Kidney epithelial cell (primary cell): ENCODE results near the gene SERTAD1. TPM values are rescaled to one million over a fixed set of nuclear protein-coding genes. Genes with fewer than 3 reads are reported as not detected.

ENCODE experiments used
- DNase-seq: peaks from one replicate; pipeline ENCODE4 v3.0.0-alpha.2; 2010; ENCODE audit warnings: low read depth
- H3K27me3 ChIP-seq: 2 replicates; pipeline ENCODE4 v1.6.0; 2011; ENCODE audit warnings: low read length; ENCODE audit not compliant: control insufficient read depth, insufficient read depth
- H3K36me3 ChIP-seq: 2 replicates; pipeline ENCODE4 v1.5.1; 2011; ENCODE audit warnings: low read length; ENCODE audit not compliant: control insufficient read depth, insufficient read depth
- H3K4me3 ChIP-seq: 2 replicates; pipeline ENCODE4 v1.5.1; 2011; ENCODE audit warnings: low read depth, mild to moderate bottlenecking, control low read depth, low read length
- total RNA-seq: library from RNA; depleted of rRNA; stranded (reverse); fragments of >200 nt; gene quantifications from 2 replicates; pipeline ENCODE4 v1.2.3, GENCODE V29; 2015
- TF ChIP-seq, protein P1 (sequence below): IDR thresholded peaks from 2 replicates; pipeline ENCODE4 v1.5.1; 2011; ENCODE audit warnings: mild to moderate bottlenecking, moderate library complexity, low read length, control low read depth, inconsistent platforms; ENCODE audit not compliant: insufficient read depth, poor library complexity, severe bottlenecking

Gene SERTAD1
- total RNA-seq, 1 donor from 2014 or later: 12.3 TPM

DNA sequence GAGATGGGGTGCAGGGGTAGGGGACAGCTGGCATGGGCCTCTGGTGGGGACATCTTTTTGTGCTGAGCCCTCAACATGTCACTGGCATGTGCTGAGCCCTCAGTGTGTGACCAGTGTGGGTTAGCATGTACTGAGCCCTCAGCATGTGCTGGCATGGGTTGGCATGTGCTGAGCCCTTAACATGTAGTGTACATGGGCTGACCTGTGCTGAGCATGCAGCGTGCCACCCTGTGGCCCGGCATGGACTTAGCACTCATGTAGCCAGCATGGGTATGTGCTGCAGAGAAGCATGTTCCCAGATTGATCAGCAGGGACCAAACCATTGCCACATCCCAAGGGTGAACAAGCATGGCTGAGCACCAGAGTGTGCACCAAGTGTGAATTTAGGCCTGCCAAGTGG lies 47.3 kb downstream of the SERTAD1 start:
- H3K4me3 ChIP-seq: no peak overlapping the region
- TF ChIP-seq, protein P1, sequence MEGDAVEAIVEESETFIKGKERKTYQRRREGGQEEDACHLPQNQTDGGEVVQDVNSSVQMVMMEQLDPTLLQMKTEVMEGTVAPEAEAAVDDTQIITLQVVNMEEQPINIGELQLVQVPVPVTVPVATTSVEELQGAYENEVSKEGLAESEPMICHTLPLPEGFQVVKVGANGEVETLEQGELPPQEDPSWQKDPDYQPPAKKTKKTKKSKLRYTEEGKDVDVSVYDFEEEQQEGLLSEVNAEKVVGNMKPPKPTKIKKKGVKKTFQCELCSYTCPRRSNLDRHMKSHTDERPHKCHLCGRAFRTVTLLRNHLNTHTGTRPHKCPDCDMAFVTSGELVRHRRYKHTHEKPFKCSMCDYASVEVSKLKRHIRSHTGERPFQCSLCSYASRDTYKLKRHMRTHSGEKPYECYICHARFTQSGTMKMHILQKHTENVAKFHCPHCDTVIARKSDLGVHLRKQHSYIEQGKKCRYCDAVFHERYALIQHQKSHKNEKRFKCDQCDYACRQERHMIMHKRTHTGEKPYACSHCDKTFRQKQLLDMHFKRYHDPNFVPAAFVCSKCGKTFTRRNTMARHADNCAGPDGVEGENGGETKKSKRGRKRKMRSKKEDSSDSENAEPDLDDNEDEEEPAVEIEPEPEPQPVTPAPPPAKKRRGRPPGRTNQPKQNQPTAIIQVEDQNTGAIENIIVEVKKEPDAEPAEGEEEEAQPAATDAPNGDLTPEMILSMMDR: no peak
- DNase-seq: no peak
- H3K36me3 ChIP-seq: no peaks in the 10 kb centered on the region
- H3K27me3 ChIP-seq: no peaks in the 10 kb centered on the region

DNA sequence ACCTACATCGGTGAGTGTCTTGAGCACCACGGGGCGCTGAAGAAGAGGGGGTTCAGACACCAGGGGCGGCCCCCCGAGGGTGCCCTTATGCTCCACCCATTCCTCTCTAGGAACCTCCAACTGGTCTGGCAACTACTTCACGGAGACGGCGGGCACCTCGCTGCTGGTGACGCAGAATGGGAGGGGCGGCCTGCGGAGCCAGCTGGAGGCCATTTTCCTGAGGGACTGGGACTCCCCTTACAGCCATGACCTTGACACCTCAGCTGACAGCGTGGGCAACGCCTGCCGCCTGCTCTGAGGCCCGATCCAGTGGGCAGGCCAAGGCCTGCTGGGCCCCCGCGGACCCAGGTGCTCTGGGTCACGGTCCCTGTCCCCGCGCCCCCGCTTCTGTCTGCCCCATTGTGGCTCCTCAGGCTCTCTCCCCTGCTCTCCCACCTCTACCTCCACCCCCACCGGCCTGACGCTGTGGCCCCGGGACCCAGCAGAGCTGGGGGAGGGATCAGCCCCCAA lies 47.9 kb downstream of the SERTAD1 start:
- no peak overlapping the region for H3K4me3 ChIP-seq
- TF ChIP-seq, protein P1: no peak
- no peaks in the 10 kb centered on the region for H3K36me3 ChIP-seq

DNA sequence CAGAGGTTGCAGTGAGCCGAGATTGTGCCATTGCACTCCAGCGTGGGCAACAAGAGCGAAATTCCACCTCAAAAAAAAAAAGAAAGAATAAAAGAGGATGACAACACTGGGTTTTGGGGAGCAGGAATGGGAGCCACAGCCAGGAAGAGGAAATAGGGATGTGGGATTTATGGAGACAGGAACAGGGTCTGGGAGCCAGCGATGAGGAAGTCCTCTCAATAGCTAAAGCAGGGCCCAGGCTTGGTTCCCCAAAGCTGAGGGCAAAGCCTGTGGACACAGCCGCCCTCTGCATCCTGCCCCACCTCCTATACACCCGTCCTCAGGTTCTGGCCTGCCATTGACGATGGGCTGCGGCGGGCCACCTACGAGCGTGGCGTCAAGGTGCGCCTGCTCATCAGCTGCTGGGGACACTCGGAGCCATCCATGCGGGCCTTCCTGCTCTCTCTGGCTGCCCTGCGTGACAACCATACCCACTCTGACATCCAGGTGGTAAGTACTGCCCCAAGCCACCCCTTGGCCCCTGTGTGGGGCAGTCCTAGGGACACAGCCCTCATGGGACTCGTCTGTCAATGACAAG lies 49.4 kb downstream of the SERTAD1 start:
- Histone ChIP-seq H3K36me3 (no peaks in the 10 kb centered on the region), H3K27me3 (no peaks in the 10 kb centered on the region), H3K4me3 (no peak overlapping the region)
- no peak for DNase-seq
- TF ChIP-seq, protein P1: no peak

More for the DNA sequence above, 47.9 kb downstream of the SERTAD1 start:
- H3K27me3 ChIP-seq: no peaks in the 10 kb centered on the region
- no peak for DNase-seq

DNA sequence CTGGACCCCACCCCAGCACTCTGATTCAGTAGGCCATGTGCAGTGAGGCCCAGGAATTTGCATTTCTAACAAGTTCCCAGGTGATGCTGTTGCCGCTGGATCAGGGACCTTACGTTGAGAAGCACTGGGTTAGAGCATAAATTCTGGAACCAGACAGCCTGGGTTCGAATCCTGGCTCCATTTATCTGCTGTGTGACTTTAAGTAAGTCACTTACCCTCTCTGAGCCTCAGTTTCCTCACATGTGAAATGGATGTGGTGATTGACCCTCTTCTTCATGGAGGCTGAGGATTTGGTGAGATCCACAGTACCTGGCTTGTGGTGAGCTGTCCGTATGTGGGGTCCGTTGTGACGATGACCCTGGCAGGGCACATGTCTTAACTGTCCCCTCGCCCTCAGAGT lies 51.7 kb downstream of the SERTAD1 start:
- TF ChIP-seq, protein P1: no peak
- DNase-seq: no peak
- Histone ChIP-seq H3K36me3 (no peaks in the 10 kb centered on the region), H3K27me3 (no peaks in the 10 kb centered on the region), H3K4me3 (no peak overlapping the region)

DNA sequence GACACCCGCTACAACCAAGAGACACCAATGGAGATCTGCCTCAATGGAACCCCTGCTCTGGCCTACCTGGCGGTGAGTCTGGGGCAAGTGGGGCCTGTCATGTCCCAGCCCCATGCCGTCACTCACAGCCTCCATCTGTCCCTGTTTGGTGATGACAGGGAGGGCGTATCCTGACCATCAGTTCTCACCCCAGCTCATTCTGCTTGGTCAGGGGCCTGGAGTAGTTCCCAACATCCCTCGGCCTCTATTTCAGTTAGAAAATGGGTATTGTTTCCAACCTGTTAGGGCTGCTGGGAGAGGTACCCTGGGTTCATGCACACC lies 54.0 kb downstream of the SERTAD1 start:
- TF ChIP-seq, protein P1: no peak
- DNase-seq: no peak
- Histone ChIP-seq H3K4me3 (no peak overlapping the region), H3K36me3 (no peaks in the 10 kb centered on the region), H3K27me3 (no peaks in the 10 kb centered on the region)

Other genes starting within 250 kb of the SERTAD1 start
- 13.8 and 16.8 TPM in 2 replicates for gene MAP3K10, start 234.6 kb downstream of the SERTAD1 start, total RNA-seq
- gene TTC9B, start 207.6 kb downstream of the SERTAD1 start, total RNA-seq: not detected in 2 replicates
- 0.17 and 1.3 TPM in 2 replicates for gene CCNP, start 199.3 kb downstream of the SERTAD1 start, total RNA-seq
- 72.3 and 73.5 TPM in 2 replicates for gene AKT2, start 140.6 kb downstream of the SERTAD1 start, total RNA-seq
- 5.4 and 10.4 TPM in 2 replicates for gene C19orf47, start 77.6 kb downstream of the SERTAD1 start, total RNA-seq
- 350 and 417 TPM in 2 replicates for gene PLD3, start 77.3 kb downstream of the SERTAD1 start, total RNA-seq
- gene HIPK4, start 35.8 kb downstream of the SERTAD1 start, total RNA-seq: 0.55 TPM in 1 of 2 replicates, not detected in the other
- gene PRX, start 12.6 kb downstream of the SERTAD1 start, total RNA-seq: 2.5 and 2.7 TPM in 2 replicates
- gene SERTAD3, start 18.3 kb upstream of the SERTAD1 start, total RNA-seq: 11.4 and 12.9 TPM in 2 replicates
- 86.1 and 91.1 TPM in 2 replicates for gene BLVRB, start 39.8 kb upstream of the SERTAD1 start, total RNA-seq
- gene SPTBN4, start 41.0 kb upstream of the SERTAD1 start, total RNA-seq: 0.96 and 2.4 TPM in 2 replicates
- gene SHKBP1, start 150.9 kb upstream of the SERTAD1 start, total RNA-seq: 105 and 142 TPM in 2 replicates
- 89.3 and 98.3 TPM in 2 replicates for gene LTBP4, start 175.4 kb upstream of the SERTAD1 start, total RNA-seq